ENCODE data around the gene EIF4B. TPM values are rescaled to one million over a fixed set of nuclear protein-coding genes. Genes with fewer than 3 reads are reported as not detected.

EIF4B gene
- polyA plus RNA-seq, 1 of the 3 experiments (the other 2 are of a cell fraction): 267 TPM

GRCh38 chr12:52984136-52984535 is 22.1 kb upstream of the EIF4B start:
- no peak overlapping the region for H3K4me2 ChIP-seq
- DNase-seq: no peak
- no peak overlapping the region for H3K9ac ChIP-seq
- no peaks in the 10 kb centered on the region for H3K36me3 ChIP-seq (replicated peaks in 1 of 2; ENCODE audit: control insufficient read depth in 1 of 2, insufficient read depth in 2 of 2, low read length in 1 of 2)
- H3K9me2 ChIP-seq: no peaks in the 10 kb centered on the region
- ChIA-PET CTCF (interaction anchor here (0.7 to 12.6 kb wide), 2 partner anchors 102 to 119 kb away, joined by 3 to 485 read pairs; no protein-coding TSS in a partner anchor), POLR2A (no interaction called here)
- H3K27me3 ChIP-seq (ENCODE audit: insufficient read depth): no peaks in the 10 kb centered on the region
- H4K20me1 ChIP-seq (ENCODE audit: insufficient read depth): no peaks in the 10 kb centered on the region
- WGBS (ENCODE audit: low lambda C conversion rate): 60% methylated on average over 1 of the region's 1 CpG
- no peaks in the 10 kb centered on the region for H3F3A ChIP-seq (replicated peaks; ENCODE audit: insufficient read depth)
- H3K4me1 ChIP-seq (ENCODE audit: control insufficient read depth in 1 of 2, insufficient read depth in 2 of 2, low read depth in 1 of 2, low read length in 1 of 2): no peaks in the 10 kb centered on the region
- H3K4me3 ChIP-seq (ENCODE audit: low read depth in 2 of 2, low read length in 1 of 2): no peak overlapping the region
- no peak overlapping the region for H3K27ac ChIP-seq (ENCODE audit: low read depth in 2 of 2, low read length in 1 of 2)
- no peaks in the 10 kb centered on the region for H3K79me2 ChIP-seq (ENCODE audit: insufficient read depth)
- no peak overlapping the region for H2AFZ ChIP-seq (ENCODE audit: low read depth)
- no peak for TF ChIP-seq GATA2 (CRISPR knock-in tag; IDR thresholded peaks at IDR 0.05)
- no peak for TF ChIP-seq RXRA (IDR thresholded peaks at IDR 0.05; ENCODE audit: borderline replicate concordance, low read depth)
- no peak for TF ChIP-seq MEF2A (IDR thresholded peaks at IDR 0.05; ENCODE audit: borderline replicate concordance, low read depth)
- TF ChIP-seq MAX (IDR thresholded peaks at IDR 0.05; ENCODE audit: low read depth): no peak
- no peak for TF ChIP-seq REST (IDR thresholded peaks at IDR 0.05; ENCODE audit: low read depth, low read length)
- no peak for TF ChIP-seq FOSL2 (IDR thresholded peaks at IDR 0.05; ENCODE audit: borderline replicate concordance, low read depth)
- TF ChIP-seq ELF1 (IDR thresholded peaks at IDR 0.05): no peak
- TF ChIP-seq TEAD4 (IDR thresholded peaks at IDR 0.05; ENCODE audit: borderline replicate concordance, insufficient read depth): no peak
- TF ChIP-seq RCOR1 (IDR thresholded peaks at IDR 0.05; ENCODE audit: low read length): no peak
- no peak for TF ChIP-seq NRF1 (IDR thresholded peaks at IDR 0.05; ENCODE audit: low read depth, low read length)
- TF ChIP-seq JUND (IDR thresholded peaks at IDR 0.05): no peak
- TF ChIP-seq TAF1 (IDR thresholded peaks at IDR 0.05; ENCODE audit: borderline replicate concordance, low read depth, low read length): no peak
- no peak for TF ChIP-seq TCF12 (IDR thresholded peaks at IDR 0.05)
- no peak for TF ChIP-seq GABPA (IDR thresholded peaks at IDR 0.05; ENCODE audit: low read depth)
- TF ChIP-seq CTCF (IDR thresholded peaks at IDR 0.05): no peak
- no peak for TF ChIP-seq RAD21 (IDR thresholded peaks at IDR 0.05; ENCODE audit: low read length)
- TF ChIP-seq MXI1 (IDR thresholded peaks at IDR 0.05; ENCODE audit: low read depth, low read length): no peak
- TF ChIP-seq EP300 (IDR thresholded peaks at IDR 0.05; ENCODE audit: borderline replicate concordance in 1 of 2, low read depth in 1 of 2, low read length in 1 of 2): no peak
- no peaks in the 10 kb centered on the region for H3K9me3 ChIP-seq
